ENCODE data around the gene GRK2.

Gene GRK2

GRCh38 chr11:67284811-67285540, 18.7 kb downstream of the GRK2 start:
- no peak for DNase-seq

- DNase-seq = no peak
Observed at GRCh38 chr11:67285541-67286498, 19.5 kb downstream of the GRK2 start.

GRCh38 chr11:67286621-67287333, 20.5 kb downstream of the GRK2 start:
- no peak for DNase-seq

- peak; percentile 42 for DNase-seq
Observed at GRCh38 chr11:67287355-67288197, 21.3 kb downstream of the GRK2 start.

GRCh38 chr11:67288198-67288451, 21.9 kb downstream of the GRK2 start:
- DNase-seq = no peak

- peak; percentile 93 for DNase-seq
Observed at GRCh38 chr11:67288452-67289225, 22.4 kb downstream of the GRK2 start.

- no peak for DNase-seq
Observed at GRCh38 chr11:67289226-67289650, 23.0 kb downstream of the GRK2 start, which contains the start of gene ANKRD13D. Gene ANKRD13D, plus strand, starts transcription at chr11:67289303. Its CDS starts 158 bp downstream, at chr11:67289461.

GRCh38 chr11:67289651-67290479, 23.6 kb downstream of the GRK2 start:
- DNase-seq = no peak

- DNase-seq = no peak
Observed at GRCh38 chr11:67290801-67291200, 24.5 kb downstream of the GRK2 start.

- no peak for DNase-seq
Observed at GRCh38 chr11:67291481-67292381, 25.5 kb downstream of the GRK2 start.

- no peak for DNase-seq
Observed at GRCh38 chr11:67292671-67293070, 26.4 kb downstream of the GRK2 start.

GRCh38 chr11:67293090-67293489, 26.8 kb downstream of the GRK2 start:
- no peak for DNase-seq

GRCh38 chr11:67295846-67296245, 29.6 kb downstream of the GRK2 start:
- no peak for DNase-seq

- DNase-seq = no peak
Observed at GRCh38 chr11:67298786-67299185, 32.5 kb downstream of the GRK2 start.

GRCh38 chr11:67299471-67300191, 33.4 kb downstream of the GRK2 start:
- no peak for DNase-seq

- no peak for DNase-seq
Observed at GRCh38 chr11:67300256-67300755, 34.0 kb downstream of the GRK2 start.

GRCh38 chr11:67300756-67301312, 34.6 kb downstream of the GRK2 start:
- no peak for DNase-seq

GRCh38 chr11:67301313-67301921, 35.1 kb downstream of the GRK2 start:
- no peak for DNase-seq
